HG03521 (cell line): Measurements from ENCODE around the gene LUM.

ENCODE experiments used
- ATAC-seq: cut with Tn5 transposase; IDR thresholded peaks from one replicate; pipeline ENCODE4 v1.9.1; 2021; ENCODE audit warnings: mild to moderate bottlenecking, moderate library complexity; ENCODE audit not compliant: unreplicated experiment

Gene LUM

GRCh38 chr12:91077228-91077954 is 33.9 kb downstream of the LUM start:
- no peak for ATAC-seq

- ATAC-seq, result no peak
These were observed 36.4 kb downstream of the LUM start for GRCh38 chr12:91074851-91075250.

DNA sequence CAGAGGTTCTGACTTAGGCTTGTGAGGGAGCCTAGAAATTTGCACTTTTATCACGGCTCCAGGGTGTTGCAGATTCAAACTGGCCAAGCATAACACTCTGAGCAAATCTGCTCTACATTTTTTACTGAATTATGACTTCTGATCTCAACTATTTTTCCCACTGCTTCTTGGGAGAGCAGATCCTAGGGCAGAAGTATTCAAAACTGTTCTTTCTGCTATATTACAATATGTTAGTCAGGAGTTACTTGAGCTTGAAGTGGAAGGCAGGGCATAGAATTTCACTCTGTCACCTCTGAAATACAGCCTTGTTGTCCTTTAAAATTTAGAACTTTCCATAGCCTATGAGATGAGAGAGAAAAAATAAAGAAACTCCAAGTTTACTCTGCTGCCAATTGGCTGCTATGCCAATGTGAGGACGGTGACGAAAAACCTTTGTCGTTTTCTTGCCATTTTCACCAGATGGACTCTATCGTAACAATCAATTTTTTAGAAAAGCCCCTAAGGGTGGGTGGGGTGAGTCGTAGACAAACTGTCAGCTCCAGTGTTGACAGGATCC is 37.1 kb downstream of the LUM start:
- ATAC-seq, result no peak

DNA sequence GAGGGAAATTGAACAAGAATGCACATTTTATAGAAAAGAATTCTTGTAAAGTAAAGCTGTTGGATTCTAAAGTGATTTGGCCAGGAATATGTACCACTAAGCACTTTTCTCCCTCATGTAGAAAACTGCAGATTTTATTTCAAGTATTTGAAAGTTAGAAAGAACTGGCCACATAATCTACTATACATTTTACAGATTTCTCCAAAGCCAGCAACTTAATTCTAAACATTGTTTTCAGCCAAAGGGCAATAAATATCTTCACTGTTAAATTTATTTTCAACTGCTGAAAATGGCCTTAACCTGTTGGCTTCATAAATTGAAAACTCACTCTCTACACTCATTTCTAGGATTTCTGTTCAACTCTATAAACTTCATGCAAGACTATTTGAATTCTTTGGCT is 37.9 kb downstream of the LUM start:
- ATAC-seq, result no peak

- no peak for ATAC-seq
These were observed 38.4 kb downstream of the LUM start for GRCh38 chr12:91072931-91073330.

- no peak for ATAC-seq
These were observed 40.4 kb downstream of the LUM start for GRCh38 chr12:91070936-91071335.

DNA sequence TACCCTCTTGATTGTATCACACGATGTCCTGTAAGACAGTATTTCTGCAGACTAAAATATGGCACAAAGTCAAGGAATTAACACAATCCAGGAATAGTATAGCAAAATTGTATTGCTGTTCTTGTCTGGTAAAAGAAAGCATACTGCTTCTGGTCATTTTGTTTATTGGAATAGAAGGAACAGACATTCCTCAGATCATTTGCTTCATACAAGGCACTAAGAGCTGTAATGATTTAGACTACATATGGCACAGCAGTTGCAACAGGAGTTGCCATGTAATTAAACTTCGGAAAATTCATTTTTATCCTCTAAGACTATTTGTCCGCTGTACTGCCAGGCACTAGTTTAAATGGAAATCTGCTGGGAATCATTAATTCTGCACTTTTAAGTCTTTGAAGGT is 45.9 kb downstream of the LUM start:
- ATAC-seq, result no peak

- ATAC-seq, result no peak
These were observed 46.7 kb downstream of the LUM start for GRCh38 chr12:91064640-91065039.

GRCh38 chr12:91061091-91061490 is 50.2 kb downstream of the LUM start:
- ATAC-seq, result no peak

GRCh38 chr12:91059211-91059610 is 52.1 kb downstream of the LUM start:
- ATAC-seq, result no peak

- ATAC-seq, result no peak
These were observed 52.5 kb downstream of the LUM start for GRCh38 chr12:91058786-91059185.

DNA sequence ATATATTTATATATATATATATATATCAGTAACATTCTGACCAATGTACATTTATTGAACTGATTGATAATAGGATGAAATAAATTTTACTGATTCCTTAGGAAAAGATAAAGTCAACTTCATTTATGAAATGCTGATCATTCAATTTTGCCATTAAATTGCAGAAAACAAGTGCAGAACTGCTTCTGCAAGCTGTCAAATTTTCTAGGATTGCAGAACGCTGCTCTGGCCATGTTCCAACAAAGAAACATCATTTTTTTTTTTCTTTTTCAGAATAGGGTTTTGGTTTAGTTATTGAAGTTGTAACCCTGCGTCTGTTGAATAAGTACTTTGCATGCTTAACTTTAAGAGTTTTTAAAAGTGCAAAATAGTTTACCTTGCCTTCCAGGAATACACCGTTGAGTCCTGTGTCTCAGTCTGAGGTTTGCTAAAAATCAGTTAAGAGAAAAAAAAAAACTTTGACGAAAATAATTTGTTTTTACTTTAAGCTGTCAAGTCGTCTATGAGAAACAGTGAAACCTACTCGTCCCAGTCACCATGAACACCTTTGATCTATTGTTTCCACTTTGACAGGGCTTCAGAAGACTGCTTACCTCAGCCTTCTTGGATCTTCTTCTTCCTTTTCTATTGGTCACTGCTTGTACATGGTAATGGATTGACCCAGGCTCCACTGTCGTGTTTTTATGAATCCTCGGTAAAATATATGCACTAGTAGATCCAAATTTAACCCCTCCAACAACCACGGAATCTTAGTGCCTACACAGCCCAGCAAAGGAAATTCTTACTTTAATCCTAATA is 53.7 kb downstream of the LUM start, which contains the start of gene KERA:
TSS of gene KERA (minus strand) at position 657 of the 798 bp plus-strand sequence. CDS start 1,743 bp downstream, outside the sequence.
- no peak for ATAC-seq

DNA sequence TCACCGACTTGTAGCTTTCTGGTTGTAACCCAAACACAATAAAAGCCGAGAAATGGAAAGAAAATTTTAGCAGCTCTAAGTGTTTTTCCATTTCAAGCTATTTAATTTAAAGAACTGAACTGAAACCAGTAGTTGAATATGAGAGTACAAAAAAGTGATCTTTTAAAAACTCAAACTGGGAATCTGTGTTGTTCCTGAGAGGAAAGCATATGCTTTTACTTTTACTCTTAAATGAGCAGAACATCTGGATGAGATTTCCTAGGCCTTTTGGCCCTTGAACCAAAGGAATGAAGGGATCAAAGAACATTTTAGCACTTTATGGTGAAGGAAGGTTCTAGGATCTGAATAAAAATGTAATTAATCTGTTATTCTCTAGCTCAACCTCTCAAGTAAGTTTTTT is 54.8 kb downstream of the LUM start:
- ATAC-seq, result no peak

- no peak for ATAC-seq
These were observed 55.3 kb downstream of the LUM start for GRCh38 chr12:91055976-91056375.

- ATAC-seq, result no peak
These were observed 57.2 kb downstream of the LUM start for GRCh38 chr12:91053951-91054715.
